PFSK-1 (cell line): ENCODE measurements around the gene EIF3L.

ENCODE experiments used
- FOXP2 ChIP-seq: optimal IDR thresholded peaks from 2 replicates; pipeline ENCODE3; 2011; ENCODE audit warnings: borderline replicate concordance, control low read depth, inconsistent platforms; ENCODE audit not compliant: insufficient read depth; ENCODE audit errors: extremely low read length, extremely low read depth
- POLR2AphosphoS5 ChIP-seq: IDR thresholded peaks from 2 replicates; pipeline ENCODE4 v1.6.1; 2012; ENCODE audit warnings: low read depth, mild to moderate bottlenecking, control low read depth, low read length, moderate library complexity
- REST ChIP-seq, 2 experiments: IDR thresholded peaks; 2 replicates each; pipeline versions ENCODE4 v1.6.1 to v1.8.0; 2011 to 2012; ENCODE audit warnings: low read depth in 2 of 2, low read length in 2 of 2, control low read depth in 1 of 2, inconsistent platforms in 1 of 2, mild to moderate bottlenecking in 1 of 2, moderate library complexity in 1 of 2; ENCODE audit not compliant: insufficient read depth in 1 of 2
- SIN3A ChIP-seq: IDR thresholded peaks from 2 replicates; pipeline ENCODE4 v1.6.1; 2012; ENCODE audit warnings: mild to moderate bottlenecking, low read length, moderate library complexity, borderline replicate concordance; ENCODE audit not compliant: insufficient read depth
- TAF1 ChIP-seq: IDR thresholded peaks from 2 replicates; pipeline ENCODE4 v1.6.1; 2012; ENCODE audit warnings: low read length, control low read depth, borderline replicate concordance; ENCODE audit not compliant: insufficient read depth

Gene EIF3L

GRCh38 chr22:37898441-37899181 lies 49.4 kb downstream of the EIF3L start:
- TF ChIP-seq REST (IDR thresholded peaks at IDR 0.05; ENCODE audit: insufficient read depth in 1 of 2, low read depth in 2 of 2, low read length in 2 of 2) = no peak
- no peak for TF ChIP-seq FOXP2
- no peak for TF ChIP-seq SIN3A
- no peak for TF ChIP-seq POLR2AphosphoS5
- TF ChIP-seq TAF1 = no peak

GRCh38 chr22:37904572-37905533 lies 55.6 kb downstream of the EIF3L start:
- TF ChIP-seq REST (IDR thresholded peaks at IDR 0.05; ENCODE audit: insufficient read depth in 1 of 2, low read depth in 2 of 2, low read length in 2 of 2) (no peak), POLR2AphosphoS5 (no peak), SIN3A (no peak), FOXP2 (no peak), TAF1 (no peak)

- TF ChIP-seq POLR2AphosphoS5 (no peak), SIN3A (no peak), TAF1 (peak; percentile 29; the same call in 1 of the 2 replicates), REST (IDR thresholded peaks at IDR 0.05; ENCODE audit: insufficient read depth in 1 of 2, low read depth in 2 of 2, low read length in 2 of 2) (no peak), FOXP2 (no peak)
Measured at GRCh38 chr22:37905534-37906363, 56.5 kb downstream of the EIF3L start, which contains the start of gene MICALL1. Gene MICALL1, plus strand, starts transcription at chr22:37906297. Its CDS starts 126 bp downstream, at chr22:37906423.

- TF ChIP-seq FOXP2 (no peak), TAF1 (no peak), POLR2AphosphoS5 (no peak), SIN3A (no peak), REST (IDR thresholded peaks at IDR 0.05; ENCODE audit: insufficient read depth in 1 of 2, low read depth in 2 of 2, low read length in 2 of 2) (no peak)
Measured at GRCh38 chr22:37906364-37907008, 57.3 kb downstream of the EIF3L start.
